Natural killer cell (primary cell): ENCODE measurements around the gene SRP68. TPM values are rescaled to one million over a fixed set of nuclear protein-coding genes. Genes with fewer than 3 reads are reported as not detected.

Experiments used
- ATAC-seq, 3 donors: fragments of 150-1000 bp in 2 of 3; fragments of 200-7000 bp in 1 of 3; cut with Tn5 transposase; 1 replicate in 1 of 3; 2 replicates in 2 of 3; pipeline ENCODE4 v1.10.0; 2021; ENCODE audit warnings: mild to moderate bottlenecking in 2 of 3, moderate library complexity in 2 of 3
- DNase-seq, 2 donors: peaks; one replicate each; pipeline versions ENCODE4 v3.0.0 to v3.0.0-alpha.2; 2013 to 2021; ENCODE audit warnings: mixed read lengths in 1 of 2
- H3K27ac ChIP-seq: one replicate; pipeline ENCODE4 v1.5.1; 2013; ENCODE audit warnings: mild to moderate bottlenecking, low read length
- H3K27me3 ChIP-seq: one replicate; pipeline ENCODE4 v1.6.1; 2013; ENCODE audit warnings: low read length; ENCODE audit not compliant: control insufficient read depth, insufficient read depth
- H3K36me3 ChIP-seq: one replicate; pipeline ENCODE4 v1.6.1; 2013; ENCODE audit warnings: low read length; ENCODE audit not compliant: control insufficient read depth, insufficient read depth
- H3K4me1 ChIP-seq: one replicate; pipeline ENCODE4 v1.6.1; 2013; ENCODE audit warnings: low read length; ENCODE audit not compliant: control insufficient read depth, insufficient read depth
- H3K4me3 ChIP-seq: one replicate; pipeline ENCODE4 v1.5.1; 2013; ENCODE audit warnings: low read length
- H3K9me3 ChIP-seq: one replicate; pipeline ENCODE4 v1.6.1; 2013; ENCODE audit warnings: low read length; ENCODE audit not compliant: control insufficient read depth, insufficient read depth
- H3K27ac Mint-ChIP-seq, 2 donors: one replicate each; pipeline ENCODE4 v1.8.0; 2022; ENCODE audit warnings: mild to moderate bottlenecking in 2 of 2, mixed read lengths in 2 of 2, moderate library complexity in 1 of 2
- H3K27me3 Mint-ChIP-seq, 2 donors: one replicate each; pipeline ENCODE4 v1.8.0; 2022; ENCODE audit warnings: low read depth in 2 of 2, mixed read lengths in 2 of 2
- H3K36me3 Mint-ChIP-seq: one replicate; pipeline ENCODE4 v1.8.0; 2022; ENCODE audit warnings: mixed read lengths
- H3K4me1 Mint-ChIP-seq, 2 donors: one replicate each; pipeline ENCODE4 v1.8.0; 2022; ENCODE audit warnings: mixed read lengths in 2 of 2
- H3K4me3 Mint-ChIP-seq: one replicate; pipeline ENCODE4 v1.8.0; 2022; ENCODE audit warnings: mild to moderate bottlenecking, moderate library complexity, mixed read lengths
- H3K9me3 Mint-ChIP-seq, 2 donors: one replicate each; pipeline ENCODE4 v1.8.0; 2022; ENCODE audit warnings: mixed read lengths in 2 of 2
- WGBS: methylation state at CpG from one replicate; pipeline ENCODE4 v1.1.7; 2013; ENCODE audit warnings: missing lambda C conversion rate; ENCODE audit not compliant: insufficient coverage; 5-methylcytosine and 5-hydroxymethylcytosine counted together
- intact Hi-C: fragments of 100-400 bp; cut with micrococcal nuclease; formaldehyde crosslinking; loops from one replicate; pipeline ENCODE4 v1.14.2; 2022
- total RNA-seq, 4 donors: library from RNA; stranded (reverse); fragments of 120-200 nt in 1 of 4; gene quantifications; one replicate each; pipeline versions ENCODE4 v1.2.3 to v1.2.4, GENCODE V29; 2013 to 2022
- TF ChIP-seq, protein P1 (sequence below): fragments of 200-600 bp; IDR thresholded peaks from one replicate; pipeline ENCODE4 v1.8.0; 2022; ENCODE audit warnings: antibody characterized with exemption

Gene SRP68
- total RNA-seq, 3 donors from 2014 or later (not counting 1 experiment from before 2014, with no cell fraction given): 57.8 to 74.4 (median 70.7) TPM

DNA sequence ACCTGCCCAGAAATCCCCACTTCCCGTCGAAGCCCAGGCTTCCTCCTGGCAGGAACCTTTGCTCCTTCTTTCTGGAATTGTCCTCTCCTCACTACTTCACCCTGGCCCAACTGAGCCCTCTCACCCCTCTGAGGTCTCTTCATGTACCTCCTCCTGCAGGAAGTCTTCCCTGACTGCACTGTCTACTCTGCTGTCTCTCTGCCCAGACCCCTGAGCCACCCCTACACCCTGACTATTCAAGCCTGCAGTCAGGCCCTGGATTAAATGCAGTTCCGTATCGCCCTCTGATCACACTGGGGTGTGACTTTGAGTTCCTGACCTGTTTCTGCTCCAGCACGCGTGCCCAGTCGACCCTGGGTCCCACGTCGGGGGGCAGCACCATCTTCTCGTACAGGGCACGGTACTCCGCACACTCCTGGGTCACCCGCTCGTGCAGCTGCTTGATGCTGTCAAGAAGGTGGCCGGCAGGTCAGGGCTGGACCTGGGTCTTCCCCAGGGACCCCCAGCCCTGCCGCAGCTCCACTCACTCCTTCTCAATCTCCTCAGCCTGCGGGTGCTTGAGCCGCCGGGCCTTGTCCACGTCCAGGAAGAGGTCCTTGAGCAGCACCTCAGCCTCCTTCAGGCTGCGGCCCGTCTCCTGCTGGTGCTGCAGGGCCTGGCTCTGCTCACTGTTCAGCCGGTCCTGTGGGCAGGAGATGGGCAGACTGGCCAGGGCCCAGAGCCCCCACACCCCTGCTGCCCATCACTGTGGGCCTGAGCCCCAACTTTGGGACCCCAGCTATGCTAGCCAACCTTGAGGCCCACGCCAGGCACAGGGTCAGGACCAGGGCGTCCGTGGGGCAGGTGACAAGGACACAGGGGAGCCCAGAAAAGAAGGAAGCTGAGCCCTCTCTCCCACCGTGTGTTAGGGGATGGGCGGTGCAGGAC lies 49.1 kb downstream of the SRP68 start:
- no peak overlapping the region for H3K4me3 ChIP-seq
- Mint-ChIP-seq H3K9me3 (no peaks in the 10 kb centered on the region), H3K4me3 (no peak overlapping the region), H3K27me3 (no peaks in the 10 kb centered on the region), H3K4me1 (peaks cover 0 to 6% of the 10 kb centered on the region in 2 donors), H3K36me3 (no peaks in the 10 kb centered on the region), H3K27ac (no peak overlapping the region)
- DNase-seq (no peak), ATAC-seq (no peak)
- H3K27ac ChIP-seq: no peak overlapping the region
- no peaks in the 10 kb centered on the region for H3K27me3 ChIP-seq
- H3K36me3 ChIP-seq: no peaks in the 10 kb centered on the region
- H3K9me3 ChIP-seq: no peaks in the 10 kb centered on the region
- intact Hi-C loops: no loop called here
- TF ChIP-seq, protein P1, sequence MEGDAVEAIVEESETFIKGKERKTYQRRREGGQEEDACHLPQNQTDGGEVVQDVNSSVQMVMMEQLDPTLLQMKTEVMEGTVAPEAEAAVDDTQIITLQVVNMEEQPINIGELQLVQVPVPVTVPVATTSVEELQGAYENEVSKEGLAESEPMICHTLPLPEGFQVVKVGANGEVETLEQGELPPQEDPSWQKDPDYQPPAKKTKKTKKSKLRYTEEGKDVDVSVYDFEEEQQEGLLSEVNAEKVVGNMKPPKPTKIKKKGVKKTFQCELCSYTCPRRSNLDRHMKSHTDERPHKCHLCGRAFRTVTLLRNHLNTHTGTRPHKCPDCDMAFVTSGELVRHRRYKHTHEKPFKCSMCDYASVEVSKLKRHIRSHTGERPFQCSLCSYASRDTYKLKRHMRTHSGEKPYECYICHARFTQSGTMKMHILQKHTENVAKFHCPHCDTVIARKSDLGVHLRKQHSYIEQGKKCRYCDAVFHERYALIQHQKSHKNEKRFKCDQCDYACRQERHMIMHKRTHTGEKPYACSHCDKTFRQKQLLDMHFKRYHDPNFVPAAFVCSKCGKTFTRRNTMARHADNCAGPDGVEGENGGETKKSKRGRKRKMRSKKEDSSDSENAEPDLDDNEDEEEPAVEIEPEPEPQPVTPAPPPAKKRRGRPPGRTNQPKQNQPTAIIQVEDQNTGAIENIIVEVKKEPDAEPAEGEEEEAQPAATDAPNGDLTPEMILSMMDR: no peak
- no peaks in the 10 kb centered on the region for H3K4me1 ChIP-seq
- WGBS: 93% methylated on average over 28 of the region's 28 CpGs

DNA sequence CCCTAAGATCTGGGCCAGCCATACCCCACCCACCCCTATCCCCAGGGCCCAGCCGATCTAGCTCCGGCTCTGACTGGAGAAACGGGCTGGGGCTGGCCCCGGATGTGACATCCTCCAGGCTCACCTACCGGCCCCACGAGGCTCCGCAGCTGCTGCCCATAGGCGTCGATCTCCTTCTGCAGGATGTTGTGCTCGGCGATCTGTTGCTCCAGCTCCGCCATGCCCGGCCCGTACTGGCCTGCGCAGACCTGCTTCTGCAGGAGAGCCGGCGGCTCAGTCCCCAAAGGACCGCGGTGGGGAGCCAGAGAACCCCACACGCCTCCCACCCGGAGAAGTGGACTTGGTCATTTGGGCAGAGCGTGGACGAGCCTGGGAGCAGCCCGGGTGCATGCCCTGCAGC lies 50.0 kb downstream of the SRP68 start:
- H3K9me3 Mint-ChIP-seq: no peaks in the 10 kb centered on the region
- TF ChIP-seq, protein P1: no peak
- no peak for ATAC-seq
- Histone ChIP-seq H3K4me1 (no peaks in the 10 kb centered on the region), H3K4me3 (no peak overlapping the region), H3K36me3 (no peaks in the 10 kb centered on the region), H3K27ac (no peak overlapping the region), H3K27me3 (no peaks in the 10 kb centered on the region), H3K9me3 (no peaks in the 10 kb centered on the region)
- H3K36me3 Mint-ChIP-seq: no peaks in the 10 kb centered on the region
- no peak overlapping the region for H3K27ac Mint-ChIP-seq
- H3K4me3 Mint-ChIP-seq: no peak overlapping the region
- 95% methylated on average over 24 of the region's 24 CpGs for WGBS
- peaks cover 0 to 6% of the 10 kb centered on the region in 2 donors for H3K4me1 Mint-ChIP-seq
- intact Hi-C loops: no loop called here
- no peaks in the 10 kb centered on the region for H3K27me3 Mint-ChIP-seq
- DNase-seq: no peak

DNA sequence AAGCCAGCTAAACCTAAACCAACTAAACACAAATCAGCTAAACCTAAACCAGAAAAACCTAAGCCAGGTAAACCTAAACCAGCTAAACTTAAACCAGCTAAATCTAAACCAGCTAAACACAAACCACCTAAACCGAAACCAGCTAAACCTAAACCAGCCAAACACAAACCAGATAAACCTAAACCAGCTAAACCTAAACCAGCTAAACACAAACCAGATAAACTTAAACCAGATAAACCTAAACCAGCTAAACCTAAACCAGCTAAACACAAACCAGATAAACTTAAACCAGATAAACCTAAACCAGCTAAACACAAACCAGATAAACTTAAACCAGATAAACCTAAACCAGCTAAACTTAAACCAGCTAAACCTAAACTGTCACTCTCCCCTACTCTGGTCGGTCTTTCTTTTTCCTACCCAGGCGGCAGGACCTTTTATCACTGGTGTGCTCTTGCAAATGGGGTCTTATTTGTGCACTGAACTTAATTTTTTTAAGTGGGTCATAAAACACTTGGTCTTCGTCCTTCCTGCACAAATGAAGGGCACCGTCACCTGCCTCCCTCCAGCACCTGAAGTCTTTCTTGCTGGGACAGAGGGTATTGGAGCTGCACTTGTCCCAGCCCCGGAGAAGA lies 52.4 kb downstream of the SRP68 start:
- no peak overlapping the region for H3K27ac ChIP-seq
- H3K36me3 Mint-ChIP-seq: no peaks in the 10 kb centered on the region
- WGBS: 79% methylated on average over 6 of the region's 6 CpGs
- H3K4me1 Mint-ChIP-seq: peaks cover 0 to 6% of the 10 kb centered on the region in 2 donors
- no peaks in the 10 kb centered on the region for H3K27me3 Mint-ChIP-seq
- H3K27me3 ChIP-seq: no peaks in the 10 kb centered on the region
- intact Hi-C loops: no loop called here
- no peak overlapping the region for H3K4me3 Mint-ChIP-seq
- TF ChIP-seq, protein P1: no peak
- peak overlapping the region in 1 of 2 donors; percentile 43 for H3K27ac Mint-ChIP-seq
- no peaks in the 10 kb centered on the region for H3K9me3 ChIP-seq
- no peaks in the 10 kb centered on the region for H3K4me1 ChIP-seq
- ATAC-seq: no peak
- no peak for DNase-seq
- no peaks in the 10 kb centered on the region for H3K36me3 ChIP-seq
- H3K9me3 Mint-ChIP-seq: no peaks in the 10 kb centered on the region
- no peak overlapping the region for H3K4me3 ChIP-seq
